Endothelial cell of umbilical vein (primary cell): ENCODE data around the gene SASH3. TPM values are rescaled to one million over a fixed set of nuclear protein-coding genes. Genes with fewer than 3 reads are reported as not detected.

Experiments
- BruUV-seq: library from RNA; stranded (reverse); fragments of 400-500 nt; replicated peaks from 2 replicates; lab custom pipeline; 2021; lab: Mats Ljungman, UMichigan
- CTCF ChIA-PET: fragments of 300-600, 350-600 bp; sonication (Branson Sonifier 250); formaldehyde crosslinking; loops from one replicate; lab custom pipeline; 2021; ENCODE audit warnings: antibody characterized with exemption, inconsistent platforms; lab: Charles Lee
- POLR2A ChIA-PET: fragments of 300-600, 350-600 bp; sonication (Branson Sonifier 250); formaldehyde crosslinking; loops from one replicate; lab custom pipeline; 2021; ENCODE audit warnings: antibody characterized with exemption, inconsistent platforms; lab: Charles Lee
- DNase-seq: peaks from one replicate; pipeline ENCODE4 v3.0.0-alpha.2; 2011; ENCODE audit warnings: low read depth, low spot score
- FAIRE-seq: peaks from 2 replicates; lab custom pipeline; 2011; peaks lifted over from hg19 to GRCh38; lab: Jason Lieb, UNC
- H2AFZ ChIP-seq: 2 replicates; pipeline ENCODE4 v1.6.0; 2012; ENCODE audit warnings: low read depth, low read length, control low read depth, inconsistent platforms
- H3K27ac ChIP-seq: 2 replicates; pipeline ENCODE4 v1.5.1; 2011; ENCODE audit warnings: low read depth, mild to moderate bottlenecking, control low read depth, low read length, moderate library complexity; ENCODE audit not compliant: insufficient read depth
- H3K27me3 ChIP-seq, 2 experiments: 2 replicates each; pipeline versions ENCODE4 v1.6.0 to v1.6.1; 2011; ENCODE audit warnings: low read length in 2 of 2, mixed read lengths in 1 of 2; ENCODE audit not compliant: control insufficient read depth in 2 of 2, insufficient read depth in 2 of 2
- H3K36me3 ChIP-seq, 2 experiments: 2 replicates in 1 of 2; 3 replicates in 1 of 2; pipeline ENCODE4 v1.5.1; 2011; ENCODE audit warnings: low read length in 2 of 2, mild to moderate bottlenecking in 1 of 2, moderate library complexity in 1 of 2; ENCODE audit not compliant: control insufficient read depth in 2 of 2, insufficient read depth in 2 of 2; ENCODE audit errors: extremely low read depth in 1 of 2
- H3K4me1 ChIP-seq: 3 replicates; pipeline ENCODE4 v1.5.1; 2011; ENCODE audit warnings: mild to moderate bottlenecking, low read length; ENCODE audit not compliant: control insufficient read depth, insufficient read depth; ENCODE audit errors: extremely low read depth
- H3K4me2 ChIP-seq: 2 replicates; pipeline ENCODE4 v1.6.1; 2011; ENCODE audit warnings: low read length, control low read depth, mixed read lengths; ENCODE audit not compliant: insufficient read depth
- H3K4me3 ChIP-seq, 3 experiments: fragments of 200-600 bp in 1 of 3; sonication (generic), shearing (Covaris generic) in 1 of 3; replicated peaks in 1 of 3; 2 replicates each; pipeline ENCODE4 v1.5.1; 2011 to 2016; ENCODE audit warnings: control low read depth in 3 of 3, low read length in 3 of 3, mild to moderate bottlenecking in 2 of 3, inconsistent platforms in 1 of 3, low read depth in 1 of 3, moderate library complexity in 1 of 3; ENCODE audit not compliant: insufficient read depth in 1 of 3
- H3K79me2 ChIP-seq: 2 replicates; pipeline ENCODE4 v1.6.0; 2012; ENCODE audit warnings: low read length, inconsistent platforms; ENCODE audit not compliant: control insufficient read depth, insufficient read depth
- H3K9ac ChIP-seq: replicated peaks from 2 replicates; pipeline ENCODE3; 2011; ENCODE audit warnings: low read length, control low read depth; ENCODE audit not compliant: insufficient read depth; ENCODE audit errors: extremely low read depth
- H3K9me1 ChIP-seq: replicated peaks from 3 replicates; pipeline ENCODE4 v1.6.0; 2011; ENCODE audit warnings: mild to moderate bottlenecking, low read length; ENCODE audit not compliant: control insufficient read depth, insufficient read depth; ENCODE audit errors: extremely low read depth
- H3K9me3 ChIP-seq: replicated peaks from 2 replicates; pipeline ENCODE4 v1.5.1; 2012; ENCODE audit warnings: low read length, inconsistent platforms; ENCODE audit not compliant: control insufficient read depth, insufficient read depth
- H4K20me1 ChIP-seq: replicated peaks from 2 replicates; pipeline ENCODE3; 2011; ENCODE audit warnings: mild to moderate bottlenecking, low read length; ENCODE audit not compliant: control insufficient read depth, insufficient read depth; ENCODE audit errors: extremely low read depth
- CTCF ChIP-seq, 2 donors: IDR thresholded peaks; 1 replicate in 1 of 2; 2 replicates in 1 of 2; pipeline ENCODE4 v1.5.1; 2011; ENCODE audit warnings: low read length in 2 of 2, mild to moderate bottlenecking in 2 of 2, moderate library complexity in 2 of 2, control low read depth in 1 of 2, inconsistent platforms in 1 of 2, low read depth in 1 of 2; ENCODE audit not compliant: insufficient read depth in 1 of 2; ENCODE audit errors: extremely low read depth in 1 of 2
- EZH2 ChIP-seq: IDR thresholded peaks from 2 replicates; pipeline ENCODE4 v1.6.1; 2012; ENCODE audit warnings: borderline replicate concordance, low read depth, mild to moderate bottlenecking, moderate library complexity, low read length, inconsistent platforms; ENCODE audit not compliant: severe bottlenecking
- FOS ChIP-seq: IDR thresholded peaks from 2 replicates; pipeline ENCODE4 v1.6.1; 2011; ENCODE audit warnings: mild to moderate bottlenecking, low read length, moderate library complexity, borderline replicate concordance; ENCODE audit not compliant: insufficient read depth
- GATA2 ChIP-seq: IDR thresholded peaks from 2 replicates; pipeline ENCODE4 v1.7.0; 2011; ENCODE audit warnings: low read depth, mild to moderate bottlenecking, moderate library complexity, mixed read lengths, low read length; ENCODE audit not compliant: insufficient read length, insufficient read depth
- JUN ChIP-seq: IDR thresholded peaks from 2 replicates; pipeline ENCODE4 v1.6.1; 2011; ENCODE audit warnings: borderline replicate concordance, low read depth; ENCODE audit not compliant: insufficient read length, insufficient read depth
- MAX ChIP-seq: IDR thresholded peaks from 2 replicates; pipeline ENCODE4 v1.6.1; 2011; ENCODE audit not compliant: insufficient read depth, insufficient read length
- MYC ChIP-seq: IDR thresholded peaks from one replicate; pipeline ENCODE4 v1.6.1; 2011; ENCODE audit warnings: mild to moderate bottlenecking, low read depth, low read length
- POLR2A ChIP-seq: IDR thresholded peaks from 2 replicates; pipeline ENCODE4 v1.6.1; 2012; ENCODE audit warnings: low read depth, mild to moderate bottlenecking, control low read depth, low read length
- POLR2AphosphoS5 ChIP-seq: IDR thresholded peaks from 2 replicates; pipeline ENCODE4 v1.6.1; 2012; ENCODE audit warnings: low read depth, mild to moderate bottlenecking, control low read depth, low read length, moderate library complexity; ENCODE audit not compliant: insufficient read depth
- dilution Hi-C: fragments of 300-500 bp; cut with MboI; formaldehyde crosslinking; loops from one replicate; pipeline ENCODE4 v1.15.0; 2019; ENCODE audit warnings: low sequenced_read_pairs; ENCODE audit not compliant: extremely low pct_ligation_motif_present
- intact Hi-C: fragments of 100-400 bp; cut with micrococcal nuclease; formaldehyde crosslinking; loops from one replicate; pipeline ENCODE4 v1.10.0; 2022
- polyA plus RNA-seq, 4 experiments: library from polyadenylated mRNA; depleted of rRNA in 3 of 4; stranded (reverse) in 3 of 4; unstranded in 1 of 4; fragments of >200 nt; gene quantifications; 2 replicates each; pipeline versions ENCODE4 v1.2.1 to v1.2.3, GENCODE V29; 2011 to 2012; ENCODE audit warnings: missing spikeins in 1 of 4
- total RNA-seq: library from RNA; stranded (reverse); gene quantifications from 2 replicates; pipeline ENCODE4 v1.2.3, GENCODE V29; 2021

The SASH3 gene
- total and polyA plus RNA-seq, 2 donors (not counting 3 experiments of a cell fraction or from before 2014, with no cell fraction given): not detected

GRCh38 chrX:129791336-129791735, 11.6 kb downstream of the SASH3 start:
- H2AFZ ChIP-seq: no peak overlapping the region
- no peak for FAIRE-seq
- dilution Hi-C loops: no loop called here
- H3K27me3 ChIP-seq: no peaks in the 10 kb centered on the region
- H3K36me3 ChIP-seq: no peaks in the 10 kb centered on the region
- H3K9ac ChIP-seq: no peak overlapping the region
- no peaks in the 10 kb centered on the region for H3K79me2 ChIP-seq
- H3K4me1 ChIP-seq: no peaks in the 10 kb centered on the region
- H4K20me1 ChIP-seq: no peaks in the 10 kb centered on the region
- no peak overlapping the region for H3K27ac ChIP-seq
- TF ChIP-seq EZH2: no peak
- TF ChIP-seq MAX: no peak
- TF ChIP-seq MYC: no peak
- TF ChIP-seq POLR2AphosphoS5: no peak
- no peak for TF ChIP-seq GATA2
- no peak for TF ChIP-seq FOS
- no peak for TF ChIP-seq POLR2A
- TF ChIP-seq CTCF (IDR thresholded peaks at IDR 0.05; ENCODE audit: extremely low read depth in 1 of 2, insufficient read depth in 1 of 2, low read depth in 1 of 2, low read length in 2 of 2): no peak
- no peak for TF ChIP-seq JUN
- intact Hi-C loops: no loop called here
- H3K4me2 ChIP-seq: no peak overlapping the region
- no peak overlapping the region for H3K4me3 ChIP-seq
- ChIA-PET POLR2A (no interaction called here), CTCF (no interaction called here)
- no peaks in the 10 kb centered on the region for H3K9me3 ChIP-seq
- no peaks in the 10 kb centered on the region for H3K9me1 ChIP-seq
- no TSS peak for BruUV-seq
- DNase-seq: no peak
